CD4-positive, alpha-beta T cell treated with Interferon alpha-2 for 1 hour (primary cell): ENCODE data around the gene KDM4C.
A peak's percentile ranks its signal among the peaks of the same experiment; 100 is the strongest.
"Not testable (repeated sequence)": the region's sequence is repeated elsewhere in the genome, so short reads cannot be mapped to it uniquely, and the experiment has no call there.

Experiments used
- DNase-seq, 2 donors: peaks; one replicate each; pipeline ENCODE4 v3.0.0-alpha.2; 2020 to 2022

The KDM4C gene

DNA sequence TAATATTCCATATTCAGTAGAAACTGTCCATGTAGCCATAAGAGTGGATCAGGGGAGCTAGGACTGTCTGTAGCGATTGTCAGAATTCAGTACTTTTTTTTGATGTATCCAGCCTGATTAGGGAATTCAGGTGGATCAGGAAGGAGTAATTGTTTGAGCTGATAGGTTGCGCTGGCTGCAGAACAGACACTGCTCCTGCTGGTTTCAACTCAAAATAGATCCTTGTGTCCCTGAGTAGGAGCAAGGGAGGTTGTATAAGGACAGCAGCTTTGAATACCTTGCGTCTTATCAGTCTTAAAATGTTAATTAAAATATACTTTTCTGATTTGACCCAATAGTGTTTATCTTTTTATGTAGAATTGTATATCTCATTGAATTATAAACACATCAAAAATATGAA lies 229.6 kb downstream of the KDM4C start:
- DNase-seq, result no peak

DNA sequence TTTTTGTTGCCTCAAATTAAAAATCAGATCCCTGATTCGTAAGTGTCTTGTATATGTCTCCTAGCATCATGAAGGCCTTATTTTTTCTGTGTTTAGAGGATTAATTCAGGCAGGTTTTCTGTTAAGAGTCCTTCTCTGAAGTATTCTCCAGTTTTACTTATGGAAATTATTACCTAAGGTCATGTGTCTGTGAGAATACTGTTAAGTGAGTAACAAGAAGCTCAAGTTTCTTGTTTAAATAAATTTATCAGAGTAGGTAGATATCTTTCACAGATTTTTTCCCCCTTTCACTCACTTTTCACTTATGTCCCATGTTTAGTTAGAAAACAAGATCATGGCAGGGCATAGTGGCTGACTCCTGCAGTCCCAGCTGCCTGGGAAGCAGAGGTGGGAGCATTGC lies 233.6 kb downstream of the KDM4C start:
- DNase-seq, result no peak

DNA sequence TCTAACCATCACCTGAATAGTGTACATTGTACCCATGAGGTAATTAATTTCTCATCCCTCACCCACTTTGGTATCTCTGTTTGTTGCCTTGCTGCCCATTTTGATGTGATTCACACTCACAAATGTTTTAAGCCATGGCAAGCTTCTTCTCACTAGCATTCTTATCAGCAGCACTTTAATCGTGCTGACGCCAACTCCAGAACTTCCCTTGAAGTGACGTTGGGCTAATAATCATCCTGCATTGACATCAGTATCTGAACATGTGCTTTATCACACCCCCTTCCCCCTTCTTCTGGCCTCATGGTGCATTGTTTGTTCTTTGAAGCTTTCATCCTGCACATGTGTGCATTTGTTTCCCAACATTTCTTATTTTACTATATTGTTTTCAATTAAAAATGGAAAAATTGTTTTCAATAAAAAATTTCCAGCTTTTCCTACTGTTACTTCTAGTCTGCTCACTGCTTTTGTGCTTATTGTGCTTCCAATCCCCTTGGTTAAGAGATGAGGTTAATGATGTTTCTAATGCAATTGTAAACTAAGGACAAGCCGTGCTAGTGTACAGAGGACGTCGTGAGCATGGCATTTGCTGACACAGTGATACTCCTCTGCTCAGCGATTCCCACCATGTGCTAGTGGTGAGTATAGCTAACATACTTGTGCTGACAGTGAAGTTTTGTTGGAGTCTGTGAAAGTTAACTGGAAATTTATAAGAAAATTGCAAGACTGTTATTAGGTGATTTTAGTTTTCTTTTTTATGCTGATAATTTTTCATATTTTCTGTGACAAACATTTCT lies 238.5 kb downstream of the KDM4C start:
- DNase-seq, result no peak

DNA sequence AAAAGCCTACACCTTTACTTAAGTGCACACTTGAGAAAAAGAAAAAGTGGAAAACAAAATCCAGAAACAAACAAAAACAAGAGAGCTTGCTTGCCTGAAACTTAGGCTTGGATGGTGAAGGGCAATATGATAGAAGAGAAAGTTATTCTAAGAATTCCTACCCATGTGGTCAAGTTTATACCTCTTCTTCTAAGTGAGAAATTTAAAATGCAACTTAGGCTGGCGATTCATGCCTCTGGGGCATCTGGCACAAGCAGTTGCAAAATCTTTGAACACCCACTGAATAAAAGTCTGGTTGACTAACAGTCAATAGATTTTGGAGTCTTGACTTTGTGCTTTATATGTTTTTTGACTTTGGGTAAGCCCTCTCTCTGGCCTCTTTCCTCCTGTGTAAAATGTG lies 239.6 kb downstream of the KDM4C start:
- no peak for DNase-seq

DNA sequence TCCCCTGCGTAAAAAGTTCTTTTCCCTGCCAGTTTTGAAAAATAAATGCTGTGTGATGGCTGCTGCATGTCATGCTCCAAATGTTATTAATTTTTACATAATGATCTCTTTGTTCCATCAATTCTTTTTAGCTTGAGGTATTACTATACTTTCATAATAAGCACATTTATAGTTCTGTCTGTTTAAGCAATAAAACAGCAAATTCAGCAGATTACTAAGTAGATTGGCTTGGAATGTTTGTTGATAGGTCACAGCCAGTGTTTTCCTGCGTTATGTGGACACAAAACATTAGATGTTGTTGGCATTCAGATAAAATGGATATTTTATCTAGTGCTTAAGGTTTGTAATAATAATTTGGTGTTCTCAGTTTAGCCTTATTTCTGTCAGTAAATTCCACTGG lies 242.0 kb downstream of the KDM4C start:
- DNase-seq, result no peak

DNA sequence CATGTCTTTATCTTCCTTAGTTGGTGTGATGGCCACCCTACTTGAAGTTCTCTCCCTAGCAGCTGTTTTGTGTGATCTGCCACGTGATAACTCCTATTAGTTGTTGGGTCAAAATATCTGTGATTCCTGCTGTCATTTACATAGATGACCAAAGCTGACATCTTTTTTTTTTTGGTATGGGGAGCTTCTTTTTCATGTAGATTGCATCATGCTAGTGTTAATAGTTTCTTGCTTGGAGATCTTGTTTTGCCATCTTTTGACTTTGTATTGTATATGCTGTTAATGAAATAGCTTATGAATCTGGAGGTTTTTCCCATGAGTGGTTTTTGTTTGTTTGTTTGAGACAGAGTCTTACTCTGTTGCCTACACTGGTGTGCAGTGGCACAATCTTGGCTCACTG lies 243.8 kb downstream of the KDM4C start:
- DNase-seq, result no peak

DNA sequence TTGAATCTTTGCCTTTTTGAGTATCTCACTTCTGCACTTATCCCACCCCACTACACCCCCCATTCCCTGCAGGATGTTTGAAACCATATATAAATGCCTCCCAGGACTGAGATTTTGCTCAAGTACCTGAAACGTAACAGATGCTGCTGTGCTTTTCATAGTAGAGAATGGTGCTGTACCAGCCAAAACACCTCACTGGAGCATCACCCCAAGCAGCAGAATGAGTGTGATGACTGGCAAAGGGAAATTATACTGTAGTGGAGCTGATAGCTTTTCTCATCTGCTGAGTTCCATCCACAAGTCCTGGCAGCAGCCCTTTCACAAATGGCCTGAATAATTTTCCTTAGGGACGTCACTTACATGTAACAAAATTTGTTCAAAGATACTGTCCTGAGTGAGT lies 246.1 kb downstream of the KDM4C start:
- no peak for DNase-seq

DNA sequence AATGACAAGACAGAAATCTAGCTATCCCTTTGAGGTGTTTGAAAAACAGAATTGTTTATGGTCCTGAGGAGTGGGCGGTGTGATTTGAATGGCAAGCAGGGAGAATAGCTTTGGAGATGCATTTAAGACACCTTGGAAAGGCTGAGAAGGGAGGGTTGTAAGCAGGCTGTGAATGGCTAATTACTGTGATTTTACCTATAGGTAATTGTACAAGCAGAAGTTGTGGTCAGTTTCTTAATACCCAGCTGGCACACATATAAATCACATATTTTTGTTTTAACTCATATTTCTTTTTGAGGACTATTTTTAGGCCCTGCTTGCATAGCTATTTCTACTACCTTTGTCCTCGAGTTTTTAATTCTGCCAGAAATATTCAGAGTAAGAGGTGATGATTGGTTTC lies 248.6 kb downstream of the KDM4C start:
- no peak for DNase-seq

DNA sequence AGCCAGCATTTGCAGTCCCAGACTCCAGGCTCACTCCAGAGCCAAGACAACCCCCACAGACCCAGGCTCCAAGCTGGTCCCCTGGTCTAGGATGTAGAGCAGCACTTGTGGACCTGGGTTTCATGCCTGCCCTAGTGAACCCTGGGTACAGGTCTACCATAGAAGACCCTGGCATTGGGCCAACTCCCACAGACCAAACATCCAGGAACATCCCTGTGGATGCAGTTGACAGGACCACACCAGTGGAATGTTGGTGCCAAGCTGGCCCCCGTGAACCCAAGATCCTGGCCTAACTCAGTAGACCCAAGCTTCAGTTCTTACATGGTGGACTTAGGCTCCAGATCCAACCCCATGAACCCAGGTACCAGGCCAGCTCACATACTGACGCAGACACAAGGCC lies 250.6 kb downstream of the KDM4C start:
- DNase-seq, result no peak

DNA sequence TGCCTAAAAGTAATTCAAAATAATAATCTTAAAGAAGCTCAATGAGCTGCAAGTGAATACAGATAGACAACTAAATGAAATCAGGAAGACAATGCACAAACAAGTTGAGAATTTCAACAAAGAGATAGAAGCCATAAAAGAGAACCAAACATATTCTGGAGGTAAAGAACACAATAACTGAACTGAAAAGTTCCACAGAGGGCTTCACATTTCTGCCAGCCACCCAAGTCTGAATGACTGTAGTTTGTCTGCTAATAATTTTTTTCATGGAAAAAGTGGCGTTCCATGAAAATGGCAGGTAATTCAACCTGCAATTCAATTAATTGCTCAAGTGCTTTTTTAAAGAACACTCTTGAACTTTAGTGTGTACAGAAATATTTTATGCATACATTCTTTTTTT lies 251.3 kb downstream of the KDM4C start:
- no peak for DNase-seq

DNA sequence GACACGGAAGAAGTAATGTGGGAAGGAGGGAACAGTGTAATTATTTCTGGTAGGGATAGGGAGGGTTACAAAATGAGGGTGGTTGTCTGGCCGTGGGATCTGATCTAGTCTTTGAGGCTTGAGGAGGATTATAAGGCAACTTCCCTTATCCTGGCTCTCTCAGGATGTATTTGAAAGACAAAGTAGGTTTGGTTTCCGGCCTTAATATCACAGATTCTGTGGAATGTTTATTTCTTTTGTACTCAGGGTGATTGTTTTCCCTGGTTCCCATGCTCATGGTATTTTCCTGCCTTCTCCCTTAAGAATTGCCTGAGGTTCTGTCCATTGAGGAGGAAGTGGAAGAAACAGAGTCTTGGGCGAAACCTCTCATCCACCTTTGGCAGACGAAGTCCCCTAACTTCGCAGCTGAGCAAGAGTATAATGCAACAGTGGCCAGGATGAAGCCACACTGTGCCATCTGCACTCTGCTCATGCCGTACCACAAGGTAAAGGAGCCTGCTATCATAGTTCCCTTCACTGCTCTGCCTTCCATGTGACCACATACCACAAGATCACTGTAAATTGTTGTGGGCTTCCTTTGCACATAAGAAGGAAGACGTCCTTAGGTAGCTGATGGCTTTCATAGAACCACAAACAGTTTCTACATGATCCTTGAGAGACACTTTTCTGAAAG lies 253.8 kb downstream of the KDM4C start:
- DNase-seq, result peak in 1 of 2 donors; percentile 14

DNA sequence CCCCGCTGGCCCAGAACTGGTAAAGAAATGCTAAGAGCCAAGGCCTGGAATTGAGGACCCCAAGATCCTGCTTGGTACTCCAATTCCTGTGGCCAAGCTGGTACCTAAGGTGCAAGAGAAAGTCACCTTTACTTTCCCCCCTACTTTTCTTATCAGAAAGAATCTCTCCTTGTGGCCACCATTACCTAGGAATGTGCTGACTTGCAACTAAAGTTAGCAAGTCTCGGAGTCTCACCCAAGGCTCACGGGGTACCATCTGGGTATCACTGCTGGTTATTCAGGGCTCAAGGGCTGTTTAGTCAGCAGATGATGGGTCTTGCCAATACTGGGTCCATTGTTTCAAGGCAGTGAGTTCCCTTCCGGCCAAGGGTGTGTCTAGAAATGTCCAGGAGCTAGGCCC lies 270.2 kb downstream of the KDM4C start:
- no peak for DNase-seq

DNA sequence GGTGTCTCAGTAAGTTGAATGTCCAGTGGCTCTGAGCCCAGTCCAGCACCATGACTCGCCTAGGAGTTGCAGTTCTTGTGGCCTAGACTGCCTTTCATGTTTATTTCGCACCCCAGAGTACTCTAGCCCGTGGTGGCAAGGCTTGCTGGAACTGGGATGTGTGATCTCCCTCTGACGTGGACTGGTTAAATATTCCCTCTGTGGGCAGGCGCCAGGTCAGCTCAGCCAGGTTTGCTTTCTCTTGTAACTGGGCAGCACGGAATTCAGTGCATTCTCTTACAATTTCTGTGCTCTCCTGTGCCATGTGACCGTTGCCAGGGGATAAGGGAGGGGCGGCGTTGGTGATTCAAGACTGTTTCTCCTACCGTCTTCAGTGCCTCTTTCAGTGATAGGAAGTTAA lies 270.8 kb downstream of the KDM4C start:
- DNase-seq, result no peak

DNA sequence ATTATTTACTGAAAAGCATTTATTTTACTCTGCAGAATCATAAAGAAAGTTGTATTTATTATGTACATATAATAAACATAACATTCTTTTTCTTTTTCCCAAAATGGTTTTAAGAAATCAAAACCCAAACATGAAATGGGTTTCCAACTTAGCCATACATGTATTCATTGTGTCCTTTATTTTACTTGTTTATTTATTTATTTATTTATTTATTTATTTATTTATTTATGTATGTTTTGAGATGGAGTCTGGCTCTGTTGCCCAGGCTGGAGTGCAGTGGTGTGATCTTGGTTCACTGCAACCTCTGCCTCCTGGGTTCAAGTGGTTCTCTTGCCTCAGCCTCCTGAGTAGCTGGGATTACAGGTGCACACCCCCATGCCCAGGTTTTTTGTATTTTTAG lies 273.2 kb downstream of the KDM4C start:
- not testable (repeated sequence) for DNase-seq

DNA sequence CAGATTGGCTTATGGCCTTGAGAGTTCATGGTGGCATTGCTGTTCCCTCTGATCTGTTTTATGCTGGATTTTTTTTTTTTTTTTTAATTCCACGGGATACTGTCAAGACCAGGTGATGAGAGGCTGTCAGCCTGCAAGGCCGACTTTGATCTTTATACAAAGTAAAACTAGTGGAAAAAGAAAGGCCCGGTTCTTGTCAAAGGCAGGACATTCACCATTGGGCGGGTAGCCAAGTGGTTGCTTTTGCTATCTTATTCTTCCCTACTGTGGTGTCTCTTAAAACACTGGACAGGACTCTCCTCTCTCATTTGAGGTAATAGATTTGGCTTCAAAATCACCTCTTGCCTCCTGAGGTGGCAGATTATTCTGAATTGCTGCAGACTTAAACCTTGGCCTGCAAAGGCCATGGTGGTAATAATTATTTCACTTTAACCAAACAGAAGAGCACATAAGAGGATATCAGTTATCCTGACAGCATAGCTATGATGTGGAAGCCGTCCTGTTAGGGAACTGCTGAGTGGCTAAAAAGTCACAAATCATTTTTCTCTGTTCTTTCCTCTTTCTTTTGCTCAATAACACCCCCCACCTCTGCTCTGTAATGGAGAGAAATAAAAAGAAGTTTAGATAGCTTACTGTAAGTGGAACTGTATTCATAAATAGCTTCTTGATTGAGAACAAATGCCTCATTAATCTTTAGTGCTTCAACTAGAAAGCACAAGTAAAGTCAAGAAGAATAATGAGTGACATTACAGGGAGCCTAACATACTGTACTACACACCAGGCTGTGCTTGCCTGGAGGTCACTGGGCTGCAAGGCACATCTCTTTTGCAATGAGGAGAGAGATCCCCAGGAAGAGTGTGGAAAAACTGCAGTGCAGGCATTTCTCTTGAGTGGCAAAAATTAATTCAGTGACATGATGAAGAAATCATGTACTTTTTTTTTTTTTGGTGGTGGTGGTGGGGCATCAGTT lies 275.6 kb downstream of the KDM4C start:
- DNase-seq, result no peak

DNA sequence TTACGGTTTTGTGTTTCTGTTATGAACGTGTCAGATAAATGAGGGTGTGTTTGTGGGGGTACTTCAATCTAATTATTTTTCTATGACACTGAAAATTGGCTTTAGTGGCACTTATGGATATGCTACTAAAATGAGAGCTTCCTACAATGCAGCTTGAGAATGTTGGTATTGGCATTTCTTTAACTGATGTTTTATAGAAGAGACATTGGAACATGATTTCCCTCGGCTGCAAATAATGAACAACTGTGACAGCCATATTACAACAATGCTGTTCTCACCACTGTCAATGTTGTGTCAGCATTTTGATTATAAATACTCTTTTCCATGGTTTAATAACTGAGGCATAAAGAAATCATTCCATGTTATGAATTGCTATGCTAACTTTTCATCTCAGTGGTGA lies 279.4 kb downstream of the KDM4C start:
- no peak for DNase-seq

DNA sequence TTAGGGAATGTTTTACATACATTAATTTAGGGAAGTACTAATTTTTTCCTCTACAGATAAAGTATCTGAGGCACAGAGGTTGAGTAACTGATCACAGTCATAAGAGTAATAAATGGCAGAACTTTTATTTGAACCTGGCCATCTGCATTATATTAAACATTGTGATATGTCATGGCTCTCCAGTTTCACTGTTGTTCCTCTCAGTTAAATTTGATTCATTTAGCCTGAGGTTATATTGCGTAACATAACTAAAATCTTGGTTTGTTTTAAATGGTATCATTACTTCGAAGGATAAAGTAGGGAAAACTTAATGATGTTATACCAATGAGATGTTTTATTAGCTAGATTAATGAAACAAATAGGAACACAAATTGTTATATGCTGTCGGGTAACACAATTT lies 284.4 kb downstream of the KDM4C start:
- DNase-seq, result no peak

DNA sequence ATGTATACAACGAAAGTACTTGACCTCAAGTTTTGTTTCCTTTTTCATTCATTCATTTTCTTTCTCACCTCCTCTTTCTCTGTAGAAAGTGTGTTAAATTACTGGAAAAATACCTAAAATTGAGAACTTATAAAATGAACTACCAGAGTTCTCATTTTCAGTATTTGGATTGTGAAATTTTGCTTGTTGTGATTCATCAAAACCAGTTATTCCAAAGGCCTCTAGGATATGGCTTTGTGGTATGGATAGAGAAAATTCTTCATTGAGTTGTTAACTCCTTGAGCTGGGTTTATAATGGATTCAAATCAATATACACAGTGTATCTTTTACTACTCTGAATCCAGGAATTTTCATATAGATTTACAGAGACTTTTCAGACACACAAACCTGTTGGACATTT lies 287.6 kb downstream of the KDM4C start:
- DNase-seq, result no peak

DNA sequence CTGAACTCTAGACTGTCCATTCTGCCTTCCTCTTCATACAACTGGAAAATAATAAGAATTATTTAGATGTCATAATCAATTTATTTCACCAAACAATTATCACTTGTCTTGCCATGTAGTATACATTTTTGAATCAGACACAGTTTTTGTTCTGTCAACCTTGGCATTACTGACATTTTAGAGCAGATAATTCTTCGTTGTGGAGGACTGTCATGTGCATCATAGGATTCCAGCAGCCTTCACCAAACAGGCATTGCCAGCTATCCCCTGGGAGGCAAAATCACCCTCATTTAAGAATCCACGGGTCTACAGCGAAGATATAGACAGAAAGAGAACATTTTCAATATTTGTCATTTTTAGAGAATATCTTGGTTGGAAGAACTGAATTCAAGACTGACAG lies 293.9 kb downstream of the KDM4C start:
- no peak for DNase-seq

DNA sequence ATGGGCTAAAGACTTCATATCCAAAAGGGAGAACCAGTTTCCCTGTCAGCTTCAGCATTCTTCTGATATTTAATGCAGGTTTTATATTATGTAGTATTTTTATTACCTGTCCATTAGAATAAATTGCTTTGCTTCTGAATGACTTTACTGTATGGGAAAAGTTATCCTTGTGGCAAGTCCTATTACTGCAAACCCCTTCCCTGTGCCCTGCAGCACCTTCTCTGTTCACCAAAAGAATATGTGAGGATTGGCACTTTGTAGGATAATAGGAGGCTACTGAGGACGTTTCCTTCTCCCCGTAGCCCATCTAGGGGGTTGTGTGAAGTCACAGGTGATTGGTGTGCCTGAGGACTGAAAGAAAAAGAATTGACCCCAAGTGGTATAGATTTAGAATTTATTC lies 296.1 kb downstream of the KDM4C start:
- DNase-seq, result no peak

DNA sequence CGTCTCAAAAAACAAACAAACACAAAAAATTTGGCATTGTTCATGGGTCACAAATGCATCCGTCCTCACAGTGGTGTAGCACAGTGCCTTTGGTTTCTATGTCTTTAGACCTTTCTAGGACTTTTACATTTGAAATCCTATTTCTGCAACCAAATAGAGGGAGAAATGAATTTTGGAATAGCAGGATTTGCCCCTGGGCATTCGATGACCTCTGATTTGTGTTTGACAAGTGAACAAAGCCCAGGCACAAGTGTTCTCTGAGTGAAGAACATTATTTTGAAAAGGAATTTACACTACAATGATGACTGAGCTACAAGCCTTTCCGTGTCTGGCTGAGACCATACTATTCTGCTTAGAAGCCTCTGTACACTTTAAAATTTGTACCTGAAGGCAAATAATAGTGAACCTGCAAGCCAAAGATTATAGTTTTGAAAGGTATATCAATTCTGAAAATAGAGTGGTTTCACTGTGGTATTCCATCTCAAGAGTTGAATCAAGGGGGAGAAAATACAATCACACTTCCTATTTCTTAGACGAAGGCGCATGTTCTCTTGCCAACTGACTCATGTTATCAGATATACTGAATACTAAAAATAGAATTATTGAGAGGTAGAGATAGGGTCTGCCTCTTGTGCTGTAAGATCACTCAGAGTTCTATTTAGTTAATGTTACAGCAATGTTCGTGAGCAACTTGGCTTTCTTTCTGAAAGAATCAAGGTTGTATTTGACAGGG lies 297.6 kb downstream of the KDM4C start:
- DNase-seq, result no peak

DNA sequence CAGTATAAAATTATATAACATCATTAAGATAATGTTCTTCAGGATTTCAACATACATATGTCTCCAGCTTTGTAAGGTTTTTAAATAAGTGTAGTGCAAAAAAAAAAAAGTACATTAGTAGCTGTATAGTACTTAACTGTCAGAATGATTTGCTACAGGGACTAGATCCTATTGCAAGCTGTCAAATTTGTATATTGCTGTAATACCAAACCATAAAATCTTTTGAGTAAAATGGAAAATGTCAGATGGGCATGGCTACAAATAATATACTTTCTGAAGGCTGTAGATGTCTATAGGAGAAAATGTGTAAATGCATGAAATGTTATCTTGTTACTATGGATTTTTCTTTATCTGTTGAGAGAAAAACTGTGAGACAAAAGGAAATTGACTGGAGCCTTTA lies 298.5 kb downstream of the KDM4C start:
- DNase-seq, result no peak

DNA sequence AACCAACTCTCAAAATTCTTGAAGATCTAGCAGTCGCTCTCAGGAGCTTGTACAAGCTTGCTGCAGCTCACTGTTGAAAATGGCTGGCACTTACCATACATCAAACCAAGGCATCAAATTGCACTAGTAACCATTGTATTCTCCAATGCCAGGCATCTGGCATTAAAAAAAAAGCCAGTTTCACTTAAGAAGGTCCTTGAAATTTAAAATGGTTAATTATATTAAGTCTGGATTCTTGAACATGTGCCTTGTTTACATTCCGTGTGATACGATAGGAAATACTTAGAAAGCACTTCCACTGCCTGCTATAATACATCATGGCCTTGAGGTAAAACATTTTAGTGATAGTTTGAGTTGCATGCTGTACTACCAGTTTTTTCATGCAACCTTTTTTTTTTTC lies 300.7 kb downstream of the KDM4C start:
- no peak for DNase-seq
